AG09309 (cell line): Measurements from ENCODE around the gene FUBP3.

ENCODE experiments used
- DNase-seq: peaks from one replicate; pipeline ENCODE4 v3.0.0-alpha.2; 2010; ENCODE audit warnings: low read depth
- H3K4me3 ChIP-seq: 2 replicates; pipeline ENCODE4 v1.5.1; 2011; ENCODE audit warnings: mild to moderate bottlenecking, low read depth, low read length, moderate library complexity; ENCODE audit not compliant: control insufficient read depth
- CTCF ChIP-seq: IDR thresholded peaks from 2 replicates; pipeline ENCODE4 v1.5.1; 2011; ENCODE audit warnings: mild to moderate bottlenecking, low read depth, low read length, inconsistent platforms; ENCODE audit not compliant: insufficient read depth, control insufficient read depth; ENCODE audit errors: missing control alignments

The FUBP3 gene

GRCh38 chr9:130663977-130664250 is 84.5 kb downstream of the FUBP3 start:
- H3K4me3 ChIP-seq, result no peak overlapping the region
- no peak for DNase-seq
- no peak for TF ChIP-seq CTCF

- no peak within 1 kb of the TSS for H3K4me3 ChIP-seq
- no peak for TF ChIP-seq CTCF
- DNase-seq, result no peak
Measured at GRCh38 chr9:130664251-130665028, 85.1 kb downstream of the FUBP3 start, which contains the start of gene PRDM12. TSS of gene PRDM12 (plus strand) at chr9:130664594. CDS start at chr9:130664654, 60 bp downstream.

GRCh38 chr9:130665029-130665430 is 85.7 kb downstream of the FUBP3 start:
- DNase-seq, result no peak
- H3K4me3 ChIP-seq, result no peak overlapping the region
- no peak for TF ChIP-seq CTCF

GRCh38 chr9:130665431-130666392 is 86.3 kb downstream of the FUBP3 start:
- no peak for TF ChIP-seq CTCF
- H3K4me3 ChIP-seq, result no peak overlapping the region
- no peak for DNase-seq

- no peak overlapping the region for H3K4me3 ChIP-seq
- TF ChIP-seq CTCF, result no peak
- DNase-seq, result no peak
Measured at GRCh38 chr9:130666393-130667119, 87.2 kb downstream of the FUBP3 start.

GRCh38 chr9:130667120-130667435 is 87.7 kb downstream of the FUBP3 start:
- no peak overlapping the region for H3K4me3 ChIP-seq
- DNase-seq, result no peak
- TF ChIP-seq CTCF, result no peak
